ENCODE data around the gene ARL8A. TPM values are rescaled to one million over a fixed set of nuclear protein-coding genes. Genes with fewer than 3 reads are reported as not detected.
"Not testable (repeated sequence)": the region's sequence is repeated elsewhere in the genome, so short reads cannot be mapped to it uniquely, and the experiment has no call there.

The ARL8A gene
- 10 to 100 TPM; 36.5 to 68.4 (median 41.3) TPM for total RNA-seq

- DNase-seq (ENCODE audit: low spot score in 2 of 2): peak; percentile 51 to 94
- no peak for TF ChIP-seq CTCF (IDR thresholded peaks at IDR 0.05)
- peak in 1 of 2 donors; percentile 49 for TF ChIP-seq POLR2A (IDR thresholded peaks at IDR 0.05)
- intact Hi-C loops (cut with DNase I; ENCODE audit: low total_unique reads): no loop called here
- 1% methylated on average over 13 to 40 of the region's 82 CpGs for WGBS, 2 donors
- peak within 1 kb of the TSS; percentile 82 for H3K4me3 ChIP-seq (ENCODE audit: low read depth, poor library complexity, severe bottlenecking)
Observed at GRCh38 chr1:202144402-202145067, at the start of gene ARL8A. Gene ARL8A (minus strand): TSS chr1:202144737. CDS start chr1:202144572, 165 bp downstream.

DNA sequence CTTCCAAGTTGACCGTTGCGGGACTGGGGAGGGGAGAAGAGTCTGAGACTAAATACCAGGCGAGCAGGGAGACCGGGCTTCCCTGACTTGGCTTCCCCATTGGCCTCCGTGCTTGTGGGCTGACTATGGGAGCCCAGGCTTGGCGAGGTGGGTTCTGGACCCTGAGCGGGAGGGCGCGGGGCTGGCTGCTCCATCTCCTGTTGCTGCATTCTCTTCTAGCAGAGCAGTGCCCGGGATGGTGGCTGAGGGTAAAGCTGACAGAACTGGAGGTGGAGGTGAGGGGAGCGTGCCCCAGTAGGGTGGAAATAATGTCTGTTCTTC is 49.8 kb upstream of the ARL8A start:
- TF ChIP-seq POLR2A (IDR thresholded peaks at IDR 0.05): no peak
- TF ChIP-seq CTCF (IDR thresholded peaks at IDR 0.05): no peak
- DNase-seq (ENCODE audit: low spot score in 2 of 2): no peak
- intact Hi-C loops (cut with DNase I; ENCODE audit: low total_unique reads): no loop called here
- H3K4me3 ChIP-seq (ENCODE audit: low read depth, poor library complexity, severe bottlenecking): no peak overlapping the region
- 56 to 59% methylated on average over 8 to 11 of the region's 11 CpGs for WGBS, 2 donors

DNA sequence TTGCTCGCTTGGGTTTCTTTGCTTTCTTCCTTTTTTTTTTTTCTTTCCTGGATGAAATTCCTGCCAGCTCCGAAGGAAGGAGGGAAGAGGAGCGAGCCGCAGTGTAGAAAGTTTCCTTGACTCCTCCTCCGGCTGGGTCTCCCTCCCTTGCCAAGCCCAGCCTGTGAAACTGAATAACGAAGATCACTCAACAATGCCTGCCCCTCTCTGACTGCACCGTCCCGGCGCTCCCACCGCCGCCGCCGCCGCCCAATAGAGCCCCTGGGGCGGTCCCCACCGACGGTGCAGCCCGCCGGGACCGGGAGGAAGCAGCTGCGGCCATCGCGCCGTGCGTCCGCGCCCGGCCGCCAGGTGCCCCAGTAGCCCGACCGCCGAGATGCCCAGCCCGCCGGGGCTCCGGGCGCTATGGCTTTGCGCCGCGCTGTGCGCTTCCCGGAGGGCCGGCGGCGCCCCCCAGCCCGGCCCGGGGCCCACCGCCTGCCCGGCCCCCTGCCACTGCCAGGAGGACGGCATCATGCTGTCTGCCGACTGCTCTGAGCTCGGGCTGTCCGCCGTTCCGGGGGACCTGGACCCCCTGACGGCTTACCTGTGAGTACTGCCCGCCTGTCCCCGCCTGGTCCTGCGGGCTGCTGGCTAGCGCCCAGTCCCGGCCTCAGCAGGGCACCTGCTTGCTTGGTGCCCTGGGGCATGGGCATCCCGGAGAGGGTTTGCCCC is 49.2 kb upstream of the ARL8A start, which contains the start of gene LGR6:
LGR6 (plus strand) TSS at position 186 of the 714 bp plus-strand sequence; CDS start at position 377, 191 bp downstream.
- WGBS, 2 donors: 0 to 4% methylated on average over 10 to 50 of the region's 61 CpGs
- no peak within 1 kb of the TSS for H3K4me3 ChIP-seq (ENCODE audit: low read depth, poor library complexity, severe bottlenecking)

DNA sequence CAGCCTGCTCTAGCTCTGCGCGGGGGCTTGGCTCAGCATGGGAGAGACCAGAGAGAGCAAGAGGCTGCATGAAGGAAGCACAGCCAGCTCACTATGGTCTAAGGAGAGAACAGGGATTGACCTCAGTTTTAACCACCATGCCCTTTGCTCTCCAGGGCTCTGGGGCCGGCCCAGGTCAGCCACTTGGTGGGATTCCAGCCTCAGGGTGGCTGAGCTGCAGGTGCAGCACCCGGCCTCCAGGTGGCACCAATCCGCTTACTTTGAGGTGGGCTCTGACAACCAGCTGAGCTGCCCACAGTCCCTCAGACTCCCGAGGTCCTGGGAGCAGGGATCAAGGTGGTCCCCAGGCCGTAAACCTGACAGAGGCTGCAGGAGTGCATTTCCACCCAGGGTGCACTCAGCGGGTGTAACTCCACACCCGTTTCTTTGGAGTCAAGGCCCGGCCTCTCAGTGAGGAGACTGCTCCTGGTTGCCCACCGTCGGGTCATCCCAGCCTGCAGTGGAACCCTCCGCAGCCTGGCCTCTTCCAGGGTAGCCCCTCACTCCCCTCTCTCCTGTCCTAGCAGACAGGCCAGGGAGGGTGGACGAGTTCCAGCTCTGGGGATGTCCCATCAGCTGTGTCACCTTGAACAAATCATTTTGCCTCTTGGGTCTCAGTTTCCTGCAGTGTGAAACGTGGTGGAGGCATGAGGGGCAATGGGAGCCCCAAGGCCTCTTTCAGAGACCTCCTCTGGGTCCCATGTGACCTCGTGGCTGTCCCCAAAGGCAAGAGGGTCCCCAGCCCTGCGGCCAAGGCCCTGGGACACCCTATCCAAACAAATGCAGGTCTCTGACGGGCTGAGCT is 48.5 kb upstream of the ARL8A start:
- no peak overlapping the region for H3K4me3 ChIP-seq (ENCODE audit: low read depth, poor library complexity, severe bottlenecking)
- peak in 1 of 2 donors; percentile 91 for DNase-seq (ENCODE audit: low spot score in 2 of 2)
- intact Hi-C loops (cut with DNase I; ENCODE audit: low total_unique reads): no loop called here
- no peak for TF ChIP-seq CTCF (IDR thresholded peaks at IDR 0.05)
- TF ChIP-seq POLR2A (IDR thresholded peaks at IDR 0.05): no peak
- 25 to 29% methylated on average over 9 to 14 of the region's 18 CpGs for WGBS, 2 donors

More for the DNA sequence above, 49.2 kb upstream of the ARL8A start, which contains the start of gene LGR6:
- no peak for DNase-seq (ENCODE audit: low spot score in 2 of 2)
- TF ChIP-seq CTCF (IDR thresholded peaks at IDR 0.05) (no peak), POLR2A (IDR thresholded peaks at IDR 0.05) (no peak)
- intact Hi-C loops (cut with DNase I; ENCODE audit: low total_unique reads): no loop called here

DNA sequence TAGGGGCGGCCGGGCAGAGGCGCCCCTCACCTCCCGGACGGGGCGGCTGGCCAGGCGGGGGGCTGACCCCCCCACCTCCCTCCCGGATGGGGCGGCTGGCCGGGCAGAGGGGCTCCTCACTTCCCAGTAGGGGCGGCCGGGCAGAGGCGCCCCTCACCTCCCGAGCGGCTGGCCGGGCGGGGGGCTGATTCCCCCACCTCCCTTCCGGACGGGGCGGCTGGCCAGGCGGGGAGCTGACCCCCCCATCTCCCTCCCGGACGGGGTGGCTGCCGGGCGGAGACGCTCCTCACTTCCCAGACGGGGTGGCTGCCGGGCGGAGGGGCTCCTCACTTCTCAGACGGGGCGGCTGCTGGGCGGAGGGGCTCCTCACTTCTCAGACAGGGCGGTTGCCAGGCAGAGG is 46.9 kb upstream of the ARL8A start:
- 95 to 100% methylated on average over 1 to 3 of the region's 33 CpGs for WGBS, 2 donors
- DNase-seq (ENCODE audit: low spot score in 2 of 2); H3K4me3 ChIP-seq (ENCODE audit: low read depth, poor library complexity, severe bottlenecking); intact Hi-C loops (cut with DNase I; ENCODE audit: low total_unique reads): not testable (repeated sequence)

Measured in lower leg skin (tissue), 4 donors.